ENCODE data around the gene DDX55. TPM values are rescaled to one million over a fixed set of nuclear protein-coding genes. Genes with fewer than 3 reads are reported as not detected.
"Not testable (repeated sequence)": the region's sequence is repeated elsewhere in the genome, so short reads cannot be mapped to it uniquely, and the experiment has no call there.

Gene DDX55, protein sequence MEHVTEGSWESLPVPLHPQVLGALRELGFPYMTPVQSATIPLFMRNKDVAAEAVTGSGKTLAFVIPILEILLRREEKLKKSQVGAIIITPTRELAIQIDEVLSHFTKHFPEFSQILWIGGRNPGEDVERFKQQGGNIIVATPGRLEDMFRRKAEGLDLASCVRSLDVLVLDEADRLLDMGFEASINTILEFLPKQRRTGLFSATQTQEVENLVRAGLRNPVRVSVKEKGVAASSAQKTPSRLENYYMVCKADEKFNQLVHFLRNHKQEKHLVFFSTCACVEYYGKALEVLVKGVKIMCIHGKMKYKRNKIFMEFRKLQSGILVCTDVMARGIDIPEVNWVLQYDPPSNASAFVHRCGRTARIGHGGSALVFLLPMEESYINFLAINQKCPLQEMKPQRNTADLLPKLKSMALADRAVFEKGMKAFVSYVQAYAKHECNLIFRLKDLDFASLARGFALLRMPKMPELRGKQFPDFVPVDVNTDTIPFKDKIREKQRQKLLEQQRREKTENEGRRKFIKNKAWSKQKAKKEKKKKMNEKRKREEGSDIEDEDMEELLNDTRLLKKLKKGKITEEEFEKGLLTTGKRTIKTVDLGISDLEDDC
- 26.7 TPM for total RNA-seq (2013)
- polyA plus RNA-seq, result 10 to 100 TPM in 1 of 3 donors, 1 to 10 TPM in 2; 6.6 to 32.9 (median 8.8) TPM
- 11.4 and 12.1 TPM in 2 replicates for polyA minus RNA-seq
- 4.2 to 18.1 (median 8.4) reads per million in 11 experiments for total RNA-seq

DNA sequence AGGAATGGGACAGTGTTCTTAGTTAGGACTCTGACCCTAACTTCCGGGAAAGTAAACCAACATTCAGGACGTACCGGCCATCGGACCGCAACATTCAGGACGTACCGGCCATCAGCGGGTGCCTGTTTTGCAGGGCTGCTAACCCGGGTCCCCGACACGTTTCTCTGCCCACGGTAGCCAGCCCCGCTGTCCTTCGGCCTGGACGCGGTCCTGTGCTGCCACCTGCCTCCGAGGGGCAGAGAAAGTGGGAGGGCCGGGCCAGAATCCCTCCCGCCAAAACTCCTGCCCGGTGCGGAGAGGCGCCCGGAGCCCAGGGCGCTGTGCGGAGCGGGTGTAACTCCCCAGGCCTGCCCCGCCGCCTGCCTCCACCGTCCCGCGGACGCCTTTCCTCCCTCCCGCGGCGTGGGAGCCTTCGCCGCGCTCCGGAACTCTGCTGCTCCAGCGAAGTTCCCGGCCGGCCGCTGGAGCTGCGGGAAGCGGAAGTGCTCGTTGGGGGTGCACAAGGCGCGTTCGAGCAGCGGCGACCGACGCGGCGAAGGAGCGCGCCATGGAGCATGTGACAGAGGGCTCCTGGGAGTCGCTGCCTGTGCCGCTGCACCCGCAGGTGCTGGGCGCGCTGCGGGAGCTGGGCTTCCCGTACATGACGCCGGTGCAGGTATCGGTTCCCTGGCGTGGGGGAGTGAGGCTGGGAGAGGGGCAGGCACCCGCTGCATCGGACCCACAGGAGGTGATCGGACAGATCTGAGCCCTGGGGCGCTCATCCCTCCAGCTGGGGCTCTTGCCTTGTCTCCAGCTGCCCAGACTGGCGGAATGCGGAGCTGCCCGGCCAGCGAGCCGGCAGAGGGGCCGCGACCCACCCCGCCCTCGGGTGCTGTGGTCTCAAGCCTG, at the start of gene DDX55:
DDX55 (plus strand) TSS at position 498 of the 888 bp plus-strand sequence; CDS start at position 548, 50 bp downstream.
- intact Hi-C loops (cut with micrococcal nuclease), result no loop called here

DNA sequence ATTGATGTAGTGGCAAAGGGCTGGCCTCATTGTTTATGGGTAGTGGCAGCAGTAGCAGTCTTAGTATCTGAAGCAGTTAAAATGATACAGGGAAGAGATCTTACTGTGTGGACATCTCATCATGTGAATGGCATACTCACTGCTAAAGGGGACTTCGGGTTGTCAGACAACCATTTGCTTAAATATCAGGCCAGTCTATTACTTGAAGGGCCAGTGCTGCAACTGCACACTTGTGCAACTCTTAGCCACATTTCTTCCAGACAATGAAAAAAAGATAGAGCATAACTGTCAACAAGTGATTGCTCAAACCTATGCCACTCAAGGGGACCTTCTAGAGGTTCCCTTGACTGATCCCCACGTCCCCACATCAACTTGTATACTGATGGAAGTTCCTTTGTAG, 47.8 kb upstream of the DDX55 start:
- H3K36me3 Mint-ChIP-seq; H4K20me1 ChIP-seq (ENCODE audit: insufficient read depth, low read length); intact Hi-C loops (cut with micrococcal nuclease); H3K9me3 Mint-ChIP-seq; H3K27me3 Mint-ChIP-seq (ENCODE audit: low read depth in 3 of 3); H3K36me3 ChIP-seq (replicated peaks in 1 of 2; ENCODE audit: control insufficient read depth in 1 of 2, insufficient read depth in 2 of 2, low read length in 2 of 2); H3K9ac ChIP-seq (ENCODE audit: insufficient read depth, low read length, poor library complexity, severe bottlenecking); H3K79me2 ChIP-seq (ENCODE audit: insufficient read depth, low read length); H3K27me3 ChIP-seq (ENCODE audit: control insufficient read depth in 2 of 2, insufficient read depth in 2 of 2, low read length in 2 of 2); H3K9me3 ChIP-seq (replicated peaks in 1 of 2; ENCODE audit: control insufficient read depth in 1 of 2, insufficient read depth in 1 of 2, low read length in 2 of 2): not testable (repeated sequence)
- Histone ChIP-seq H3K4me3 (replicated peaks in 1 of 3; ENCODE audit: low read depth in 2 of 3, low read length in 3 of 3) (peak overlapping the region in 1 of 3 experiments; percentile 16), H3K4me1 (ENCODE audit: control insufficient read depth in 1 of 2, insufficient read depth in 2 of 2, low read length in 2 of 2) (peaks cover 37 to 47% of the 10 kb centered on the region in 2 donors), H3K27ac (ENCODE audit: low read depth in 1 of 2, low read length in 2 of 2) (peak overlapping the region in 1 of 2 donors; percentile 50), H3K4me2 (replicated peaks; ENCODE audit: extremely low read depth, low read length, poor library complexity, severe bottlenecking) (peak overlapping the region; percentile 7), H2AFZ (ENCODE audit: insufficient read depth, low read depth, low read length, poor library complexity, severe bottlenecking) (peak overlapping the region; percentile 24)
- peak; percentile 17 to 44 (median 43) for DNase-seq
- Mint-ChIP-seq H3K4me1 (peaks cover 44% of the 10 kb centered on the region), H3K4me3 (peak overlapping the region in 1 of 2 donors; percentile 46), H3K27ac (peak overlapping the region; percentile 44 to 89 (median 80))
- WGBS (ENCODE audit: insufficient coverage), result 0% methylated on average over 1 of the region's 2 CpGs

More for the DNA sequence above, at the start of gene DDX55:
- no peaks in the 10 kb centered on the region for H3K27me3 ChIP-seq (ENCODE audit: control insufficient read depth in 2 of 2, insufficient read depth in 2 of 2, low read length in 2 of 2)
- peaks cover 40 to 55% of the 10 kb centered on the region in 2 donors for H3K36me3 ChIP-seq (replicated peaks in 1 of 2; ENCODE audit: control insufficient read depth in 1 of 2, insufficient read depth in 2 of 2, low read length in 2 of 2)
- TF ChIP-seq, protein P1, sequence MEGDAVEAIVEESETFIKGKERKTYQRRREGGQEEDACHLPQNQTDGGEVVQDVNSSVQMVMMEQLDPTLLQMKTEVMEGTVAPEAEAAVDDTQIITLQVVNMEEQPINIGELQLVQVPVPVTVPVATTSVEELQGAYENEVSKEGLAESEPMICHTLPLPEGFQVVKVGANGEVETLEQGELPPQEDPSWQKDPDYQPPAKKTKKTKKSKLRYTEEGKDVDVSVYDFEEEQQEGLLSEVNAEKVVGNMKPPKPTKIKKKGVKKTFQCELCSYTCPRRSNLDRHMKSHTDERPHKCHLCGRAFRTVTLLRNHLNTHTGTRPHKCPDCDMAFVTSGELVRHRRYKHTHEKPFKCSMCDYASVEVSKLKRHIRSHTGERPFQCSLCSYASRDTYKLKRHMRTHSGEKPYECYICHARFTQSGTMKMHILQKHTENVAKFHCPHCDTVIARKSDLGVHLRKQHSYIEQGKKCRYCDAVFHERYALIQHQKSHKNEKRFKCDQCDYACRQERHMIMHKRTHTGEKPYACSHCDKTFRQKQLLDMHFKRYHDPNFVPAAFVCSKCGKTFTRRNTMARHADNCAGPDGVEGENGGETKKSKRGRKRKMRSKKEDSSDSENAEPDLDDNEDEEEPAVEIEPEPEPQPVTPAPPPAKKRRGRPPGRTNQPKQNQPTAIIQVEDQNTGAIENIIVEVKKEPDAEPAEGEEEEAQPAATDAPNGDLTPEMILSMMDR (IDR thresholded peaks at IDR 0.05), result peak; percentile 80
- no peaks in the 10 kb centered on the region for H3K9me3 ChIP-seq (replicated peaks in 1 of 2; ENCODE audit: control insufficient read depth in 1 of 2, insufficient read depth in 1 of 2, low read length in 2 of 2)
- DNase-seq, result peak; percentile 81 to 85 (median 85)
- peaks cover 17 to 19% of the 10 kb centered on the region in 2 donors for H3K4me1 ChIP-seq (ENCODE audit: control insufficient read depth in 1 of 2, insufficient read depth in 2 of 2, low read length in 2 of 2)
- peak within 1 kb of the TSS; percentile 78 to 87 for H3K27ac ChIP-seq (ENCODE audit: low read depth in 1 of 2, low read length in 2 of 2)
- peak within 1 kb of the TSS; percentile 83 for H3K9ac ChIP-seq (ENCODE audit: insufficient read depth, low read length, poor library complexity, severe bottlenecking)
- Mint-ChIP-seq H3K27me3 (ENCODE audit: low read depth in 3 of 3) (no peaks in the 10 kb centered on the region), H3K27ac (peak within 1 kb of the TSS; percentile 89 to 95 (median 93)), H3K4me1 (peaks cover 16% of the 10 kb centered on the region), H3K4me3 (peak within 1 kb of the TSS; percentile 96 to 99), H3K36me3 (peaks cover 37 to 50% of the 10 kb centered on the region in 2 donors), H3K9me3 (no peaks in the 10 kb centered on the region)
- peaks cover 60% of the 10 kb centered on the region for H3K79me2 ChIP-seq (ENCODE audit: insufficient read depth, low read length)
- H3K4me2 ChIP-seq (replicated peaks; ENCODE audit: extremely low read depth, low read length, poor library complexity, severe bottlenecking), result peak within 1 kb of the TSS; percentile 84
- peak within 1 kb of the TSS; percentile 74 to 92 (median 82) for H3K4me3 ChIP-seq (replicated peaks in 1 of 3; ENCODE audit: low read depth in 2 of 3, low read length in 3 of 3)
- peaks cover 9% of the 10 kb centered on the region for H4K20me1 ChIP-seq (ENCODE audit: insufficient read depth, low read length)
- under 1% methylated on average over 79 of the region's 81 CpGs for WGBS (ENCODE audit: insufficient coverage)
- H2AFZ ChIP-seq (ENCODE audit: insufficient read depth, low read depth, low read length, poor library complexity, severe bottlenecking), result peak within 1 kb of the TSS; percentile 96

DNA sequence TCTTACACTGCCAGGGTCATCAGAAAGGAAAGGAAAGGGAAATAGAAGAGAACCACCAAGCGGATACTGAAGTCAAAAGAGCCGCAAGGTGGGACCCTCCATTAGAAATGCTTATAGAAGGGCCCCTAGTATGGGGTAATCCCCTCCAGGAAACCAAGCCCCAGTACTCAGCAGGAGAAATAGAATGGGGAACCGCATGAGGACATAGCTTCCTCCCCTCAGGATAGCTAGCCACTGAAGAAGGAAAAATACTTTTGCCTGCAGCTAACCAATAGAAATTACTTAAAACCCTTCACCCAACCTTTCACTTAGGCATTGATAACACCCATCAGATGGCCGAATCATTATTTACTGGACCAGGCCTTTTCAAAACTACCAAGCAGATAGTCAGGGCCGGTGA, 47.1 kb upstream of the DDX55 start:
- peaks cover 44 to 54% of the 10 kb centered on the region in 2 donors for H3K4me1 ChIP-seq (ENCODE audit: control insufficient read depth in 1 of 2, insufficient read depth in 2 of 2, low read length in 2 of 2)
- H3K27me3 ChIP-seq (ENCODE audit: control insufficient read depth in 2 of 2, insufficient read depth in 2 of 2, low read length in 2 of 2); H2AFZ ChIP-seq (ENCODE audit: insufficient read depth, low read depth, low read length, poor library complexity, severe bottlenecking); H3K9ac ChIP-seq (ENCODE audit: insufficient read depth, low read length, poor library complexity, severe bottlenecking); H3K36me3 ChIP-seq (replicated peaks in 1 of 2; ENCODE audit: control insufficient read depth in 1 of 2, insufficient read depth in 2 of 2, low read length in 2 of 2); H3K9me3 Mint-ChIP-seq; intact Hi-C loops (cut with micrococcal nuclease); H3K4me2 ChIP-seq (replicated peaks; ENCODE audit: extremely low read depth, low read length, poor library complexity, severe bottlenecking); H3K79me2 ChIP-seq (ENCODE audit: insufficient read depth, low read length); H3K4me3 ChIP-seq (replicated peaks in 1 of 3; ENCODE audit: low read depth in 2 of 3, low read length in 3 of 3); H4K20me1 ChIP-seq (ENCODE audit: insufficient read depth, low read length); H3K4me3 Mint-ChIP-seq; DNase-seq; H3K27me3 Mint-ChIP-seq (ENCODE audit: low read depth in 3 of 3); H3K36me3 Mint-ChIP-seq; H3K9me3 ChIP-seq (replicated peaks in 1 of 2; ENCODE audit: control insufficient read depth in 1 of 2, insufficient read depth in 1 of 2, low read length in 2 of 2): not testable (repeated sequence)
- Mint-ChIP-seq H3K4me1 (peaks cover 51% of the 10 kb centered on the region), H3K27ac (peak overlapping the region; percentile 8 to 89 (median 66))
- 75% methylated on average over 2 of the region's 5 CpGs for WGBS (ENCODE audit: insufficient coverage)
- H3K27ac ChIP-seq (ENCODE audit: low read depth in 1 of 2, low read length in 2 of 2), result peak overlapping the region in 1 of 2 donors; percentile 50
